Measurements from ENCODE around the gene FAM153A. TPM values are rescaled to one million over a fixed set of nuclear protein-coding genes. Genes with fewer than 3 reads are reported as not detected.
"Not testable (repeated sequence)": the region's sequence is repeated elsewhere in the genome, so short reads cannot be mapped to it uniquely, and the experiment has no call there.

The FAM153A gene
- polyA plus RNA-seq, 3 donors = 0.21 to 6.2 (median 5.1) TPM

- H3K27ac ChIP-seq (ENCODE audit: low read depth, low read length) = not testable (repeated sequence)
- WGBS, 3 donors = 76 to 87% (median 76%) methylated on average over 3 to 5 of the region's 15 CpGs
These were observed 18.8 kb downstream of the FAM153A start for GRCh38 chr5:177763737-177764508.

- not testable (repeated sequence) for H3K27ac ChIP-seq (ENCODE audit: low read depth, low read length)
- 64 to 78% (median 74%) methylated on average over 5 to 8 of the region's 8 CpGs for WGBS, 3 donors
These were observed 21.7 kb downstream of the FAM153A start for GRCh38 chr5:177760954-177761353.

GRCh38 chr5:177747354-177747753 is 35.3 kb downstream of the FAM153A start:
- 75 to 80% methylated on average over 2 of the region's 2 CpGs; no CpG with 5 or more reads in 1 of the 3 donors for WGBS, 3 donors
- H3K27ac ChIP-seq (ENCODE audit: low read depth, low read length) = not testable (repeated sequence)

- not testable (repeated sequence) for H3K27ac ChIP-seq (ENCODE audit: low read depth, low read length)
- WGBS, 3 donors = 67% methylated on average over 1 of the region's 7 CpGs; no CpG with 5 or more reads in 2 of the 3 donors
These were observed 57.8 kb downstream of the FAM153A start for GRCh38 chr5:177724858-177725257.

- 53 to 100% (median 57%) methylated on average over 1 to 3 of the region's 6 CpGs for WGBS, 3 donors
- not testable (repeated sequence) for H3K27ac ChIP-seq (ENCODE audit: low read depth, low read length)
These were observed 58.7 kb downstream of the FAM153A start for GRCh38 chr5:177723831-177724485.

- H3K27ac ChIP-seq (ENCODE audit: low read depth, low read length) = not testable (repeated sequence)
- WGBS, 3 donors = 57 to 81% (median 71%) methylated on average over 3 of the region's 8 CpGs
These were observed 59.9 kb downstream of the FAM153A start for GRCh38 chr5:177722829-177723228.

- not testable (repeated sequence) for H3K27ac ChIP-seq (ENCODE audit: low read depth, low read length)
- no CpG with 5 or more reads among the region's 8 CpGs for WGBS, 3 donors
These were observed 62.7 kb downstream of the FAM153A start for GRCh38 chr5:177719989-177720388.

GRCh38 chr5:177715423-177715822 is 67.3 kb downstream of the FAM153A start:
- WGBS, 3 donors = 82 to 100% (median 88%) methylated on average over 1 of the region's 1 CpG
- H3K27ac ChIP-seq (ENCODE audit: low read depth, low read length) = not testable (repeated sequence)

- 95% methylated on average over 13 to 22 of the region's 22 CpGs for WGBS, 3 donors
- H3K27ac ChIP-seq (ENCODE audit: low read depth, low read length) = not testable (repeated sequence)
These were observed 86.6 kb downstream of the FAM153A start for GRCh38 chr5:177696100-177696499.

GRCh38 chr5:177695356-177695930 is 87.3 kb downstream of the FAM153A start:
- WGBS, 3 donors = 80 to 93% (median 85%) methylated on average over 10 of the region's 12 CpGs

GRCh38 chr5:177694518-177694835 is 88.2 kb downstream of the FAM153A start:
- WGBS, 3 donors = no CpG with 5 or more reads among the region's 2 CpGs
- H3K27ac ChIP-seq (ENCODE audit: low read depth, low read length) = not testable (repeated sequence)

More at GRCh38 chr5:177695356-177695930, 87.3 kb downstream of the FAM153A start:
- H3K27ac ChIP-seq (ENCODE audit: low read depth, low read length) = not testable (repeated sequence)

- WGBS, 3 donors = 69 to 79% (median 74%) methylated on average over 6 of the region's 8 CpGs
- not testable (repeated sequence) for H3K27ac ChIP-seq (ENCODE audit: low read depth, low read length)
These were observed 88.8 kb downstream of the FAM153A start for GRCh38 chr5:177693671-177694517.

- not testable (repeated sequence) for H3K27ac ChIP-seq (ENCODE audit: low read depth, low read length)
- 60 to 88% (median 77%) methylated on average over 3 of the region's 7 CpGs for WGBS, 3 donors
These were observed 89.7 kb downstream of the FAM153A start for GRCh38 chr5:177692969-177693368.

GRCh38 chr5:177692507-177692906 is 90.2 kb downstream of the FAM153A start:
- 11 to 25% (median 14%) methylated on average over 1 of the region's 1 CpG for WGBS, 3 donors
- H3K27ac ChIP-seq (ENCODE audit: low read depth, low read length) = not testable (repeated sequence)

GRCh38 chr5:177689011-177689610 is 93.6 kb downstream of the FAM153A start:
- 87 to 92% (median 89%) methylated on average over 11 of the region's 12 CpGs for WGBS, 3 donors
- not testable (repeated sequence) for H3K27ac ChIP-seq (ENCODE audit: low read depth, low read length)

- H3K27ac ChIP-seq (ENCODE audit: low read depth, low read length) = not testable (repeated sequence)
- WGBS, 3 donors = 89 to 94% methylated on average over 3 to 5 of the region's 32 CpGs; no CpG with 5 or more reads in 1 of the 3 donors
These were observed 94.6 kb downstream of the FAM153A start for GRCh38 chr5:177688091-177688490.

- 0 to 49% (median 44%) methylated on average over 1 of the region's 1 CpG for WGBS, 3 donors
- H3K27ac ChIP-seq (ENCODE audit: low read depth, low read length) = not testable (repeated sequence)
These were observed 100.8 kb downstream of the FAM153A start for GRCh38 chr5:177681920-177682319.
